ENCODE measurements around the gene HNRNPK.
"Not testable (repeated sequence)": the region's sequence is repeated elsewhere in the genome, so short reads cannot be mapped to it uniquely, and the experiment has no call there.

Gene HNRNPK

GRCh38 chr9:83976372-83976771, 3.6 kb downstream of the HNRNPK start:
- DNase-seq (ENCODE audit: low read depth) = no peak

GRCh38 chr9:83975300-83975699, 4.7 kb downstream of the HNRNPK start:
- DNase-seq (ENCODE audit: low read depth) = no peak

- DNase-seq (ENCODE audit: low read depth) = no peak
Observed at GRCh38 chr9:83972286-83972685, 7.7 kb downstream of the HNRNPK start.

GRCh38 chr9:83971485-83971884, 8.5 kb downstream of the HNRNPK start:
- DNase-seq (ENCODE audit: low read depth) = no peak

- DNase-seq (ENCODE audit: low read depth) = no peak
Observed at GRCh38 chr9:83969602-83970001, 10.4 kb downstream of the HNRNPK start.

- no peak for DNase-seq (ENCODE audit: low read depth)
Observed at GRCh38 chr9:83967073-83967472, 12.9 kb downstream of the HNRNPK start.

- DNase-seq (ENCODE audit: low read depth) = no peak
Observed at GRCh38 chr9:83966209-83966582, 13.8 kb downstream of the HNRNPK start.

GRCh38 chr9:83965350-83966208, 14.4 kb downstream of the HNRNPK start:
- DNase-seq (ENCODE audit: low read depth) = no peak

- no peak for DNase-seq (ENCODE audit: low read depth)
Observed at GRCh38 chr9:83964973-83965349, 15.1 kb downstream of the HNRNPK start.

- DNase-seq (ENCODE audit: low read depth) = no peak
Observed at GRCh38 chr9:83962165-83962564, 17.9 kb downstream of the HNRNPK start.

- no peak for DNase-seq (ENCODE audit: low read depth)
Observed at GRCh38 chr9:83960991-83961390, 19.0 kb downstream of the HNRNPK start.

- no peak for DNase-seq (ENCODE audit: low read depth)
Observed at GRCh38 chr9:83959061-83959460, 21.0 kb downstream of the HNRNPK start.

GRCh38 chr9:83957248-83957513, 22.8 kb downstream of the HNRNPK start:
- DNase-seq (ENCODE audit: low read depth) = no peak

GRCh38 chr9:83956436-83957247, 23.4 kb downstream of the HNRNPK start:
- DNase-seq (ENCODE audit: low read depth) = peak; percentile 35

GRCh38 chr9:83956086-83956435, 24.0 kb downstream of the HNRNPK start:
- no peak for DNase-seq (ENCODE audit: low read depth)

GRCh38 chr9:83948096-83948495, 31.9 kb downstream of the HNRNPK start:
- DNase-seq (ENCODE audit: low read depth) = not testable (repeated sequence)

- no peak for DNase-seq (ENCODE audit: low read depth)
Observed at GRCh38 chr9:83940590-83941303, 39.3 kb downstream of the HNRNPK start.

- DNase-seq (ENCODE audit: low read depth) = peak; percentile 17
Observed at GRCh38 chr9:83937861-83938455, 42.1 kb downstream of the HNRNPK start.

GRCh38 chr9:83936523-83936922, 43.5 kb downstream of the HNRNPK start:
- no peak for DNase-seq (ENCODE audit: low read depth)

GRCh38 chr9:83935276-83935935, 44.6 kb downstream of the HNRNPK start:
- DNase-seq (ENCODE audit: low read depth) = no peak

GRCh38 chr9:83934569-83935275, 45.3 kb downstream of the HNRNPK start:
- no peak for DNase-seq (ENCODE audit: low read depth)
